Osteocyte (in vitro differentiated cells): ENCODE results near the gene TRIP13. TPM values are rescaled to one million over a fixed set of nuclear protein-coding genes. Genes with fewer than 3 reads are reported as not detected.

Experiments
- DNase-seq: peaks from one replicate; pipeline ENCODE4 v3.0.0; 2021; ENCODE audit warnings: mixed read lengths; ENCODE audit not compliant: unreplicated experiment; ENCODE audit errors: extremely low spot score
- H3K27ac Mint-ChIP-seq: one replicate; pipeline ENCODE4 v1.8.0; 2021; ENCODE audit warnings: mild to moderate bottlenecking, mixed read lengths; ENCODE audit not compliant: unreplicated experiment
- H3K27me3 Mint-ChIP-seq: one replicate; pipeline ENCODE4 v1.8.0; 2021; ENCODE audit warnings: mixed read lengths; ENCODE audit not compliant: unreplicated experiment
- H3K36me3 Mint-ChIP-seq: one replicate; pipeline ENCODE4 v1.8.0; 2021; ENCODE audit warnings: mixed read lengths; ENCODE audit not compliant: unreplicated experiment
- H3K4me1 Mint-ChIP-seq: one replicate; pipeline ENCODE4 v1.8.0; 2021; ENCODE audit warnings: mixed read lengths; ENCODE audit not compliant: unreplicated experiment
- H3K4me3 Mint-ChIP-seq: one replicate; pipeline ENCODE4 v1.8.0; 2021; ENCODE audit warnings: mild to moderate bottlenecking, moderate library complexity, mixed read lengths; ENCODE audit not compliant: unreplicated experiment
- H3K9me3 Mint-ChIP-seq: one replicate; pipeline ENCODE4 v1.8.0; 2021; ENCODE audit warnings: mixed read lengths; ENCODE audit not compliant: unreplicated experiment
- total RNA-seq: library from RNA; stranded (reverse); gene quantifications from 2 replicates; pipeline ENCODE4 v1.2.1, GENCODE V29; 2021
- TF ChIP-seq, protein P1 (sequence below): fragments of 200-600 bp; sonication (generic); IDR thresholded peaks from 2 replicates; pipeline ENCODE4 v1.5.0; 2021; ENCODE audit warnings: antibody characterized with exemption, mild to moderate bottlenecking, moderate library complexity

TRIP13 gene
- total RNA-seq, 1 donor from 2014 or later: 6.9 TPM

- no peak overlapping the region for H3K4me3 Mint-ChIP-seq
- H3K27ac Mint-ChIP-seq: no peak overlapping the region
- no peaks in the 10 kb centered on the region for H3K4me1 Mint-ChIP-seq
- H3K36me3 Mint-ChIP-seq: no peaks in the 10 kb centered on the region
- peaks cover 6% of the 10 kb centered on the region for H3K27me3 Mint-ChIP-seq
- H3K9me3 Mint-ChIP-seq: no peaks in the 10 kb centered on the region
- DNase-seq: no peak
- TF ChIP-seq, protein P1, sequence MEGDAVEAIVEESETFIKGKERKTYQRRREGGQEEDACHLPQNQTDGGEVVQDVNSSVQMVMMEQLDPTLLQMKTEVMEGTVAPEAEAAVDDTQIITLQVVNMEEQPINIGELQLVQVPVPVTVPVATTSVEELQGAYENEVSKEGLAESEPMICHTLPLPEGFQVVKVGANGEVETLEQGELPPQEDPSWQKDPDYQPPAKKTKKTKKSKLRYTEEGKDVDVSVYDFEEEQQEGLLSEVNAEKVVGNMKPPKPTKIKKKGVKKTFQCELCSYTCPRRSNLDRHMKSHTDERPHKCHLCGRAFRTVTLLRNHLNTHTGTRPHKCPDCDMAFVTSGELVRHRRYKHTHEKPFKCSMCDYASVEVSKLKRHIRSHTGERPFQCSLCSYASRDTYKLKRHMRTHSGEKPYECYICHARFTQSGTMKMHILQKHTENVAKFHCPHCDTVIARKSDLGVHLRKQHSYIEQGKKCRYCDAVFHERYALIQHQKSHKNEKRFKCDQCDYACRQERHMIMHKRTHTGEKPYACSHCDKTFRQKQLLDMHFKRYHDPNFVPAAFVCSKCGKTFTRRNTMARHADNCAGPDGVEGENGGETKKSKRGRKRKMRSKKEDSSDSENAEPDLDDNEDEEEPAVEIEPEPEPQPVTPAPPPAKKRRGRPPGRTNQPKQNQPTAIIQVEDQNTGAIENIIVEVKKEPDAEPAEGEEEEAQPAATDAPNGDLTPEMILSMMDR: no peak
Measured at GRCh38 chr5:848671-849111, 44.0 kb upstream of the TRIP13 start.

GRCh38 chr5:849651-850301 lies 42.9 kb upstream of the TRIP13 start:
- TF ChIP-seq, protein P1: no peak
- Mint-ChIP-seq H3K27ac (no peak overlapping the region), H3K36me3 (no peaks in the 10 kb centered on the region), H3K4me3 (no peak overlapping the region), H3K4me1 (no peaks in the 10 kb centered on the region), H3K9me3 (no peaks in the 10 kb centered on the region), H3K27me3 (peaks cover 6% of the 10 kb centered on the region)
- DNase-seq: no peak

GRCh38 chr5:850511-851006 lies 42.1 kb upstream of the TRIP13 start, which contains the start of gene ZDHHC11:
ZDHHC11 (minus strand) TSS chr5:850986; CDS start chr5:850602, 384 bp downstream.
- TF ChIP-seq, protein P1: no peak
- H3K4me1 Mint-ChIP-seq: no peaks in the 10 kb centered on the region
- peaks cover 6% of the 10 kb centered on the region for H3K27me3 Mint-ChIP-seq
- H3K4me3 Mint-ChIP-seq: no peak within 1 kb of the TSS
- no peak for DNase-seq
- no peaks in the 10 kb centered on the region for H3K36me3 Mint-ChIP-seq
- no peaks in the 10 kb centered on the region for H3K9me3 Mint-ChIP-seq
- no peak within 1 kb of the TSS for H3K27ac Mint-ChIP-seq

DNA sequence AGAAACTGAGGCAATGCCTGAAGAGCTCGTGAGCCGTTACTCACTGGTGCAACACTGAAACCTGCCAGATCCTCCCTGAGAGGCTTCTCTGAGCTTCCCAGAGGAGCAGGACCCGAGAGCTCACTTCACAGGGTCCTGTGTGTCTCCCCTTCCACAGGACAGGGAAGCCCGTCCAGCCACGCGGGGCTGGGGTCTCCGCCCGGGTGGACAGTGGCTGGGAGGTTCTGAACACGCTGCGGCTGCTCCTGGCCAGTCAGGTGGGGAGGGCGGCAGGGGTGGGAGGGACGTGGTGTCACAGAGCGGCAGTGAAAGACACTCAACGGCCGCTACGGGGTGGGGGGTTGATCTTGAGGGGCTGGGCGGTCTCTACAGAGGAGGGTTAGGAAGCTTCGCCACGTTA lies 41.6 kb upstream of the TRIP13 start:
- H3K4me3 Mint-ChIP-seq: no peak overlapping the region
- H3K4me1 Mint-ChIP-seq: no peaks in the 10 kb centered on the region
- H3K27me3 Mint-ChIP-seq: peaks cover 6% of the 10 kb centered on the region
- H3K27ac Mint-ChIP-seq: no peak overlapping the region
- no peaks in the 10 kb centered on the region for H3K36me3 Mint-ChIP-seq
- TF ChIP-seq, protein P1: no peak
- H3K9me3 Mint-ChIP-seq: no peaks in the 10 kb centered on the region
- no peak for DNase-seq

- TF ChIP-seq, protein P1: no peak
- Mint-ChIP-seq H3K36me3 (no peaks in the 10 kb centered on the region), H3K27ac (no peak overlapping the region), H3K27me3 (peaks cover 6% of the 10 kb centered on the region), H3K4me1 (no peaks in the 10 kb centered on the region), H3K4me3 (no peak overlapping the region), H3K9me3 (no peaks in the 10 kb centered on the region)
- DNase-seq: no peak
Measured at GRCh38 chr5:851553-851952, 41.1 kb upstream of the TRIP13 start.
